WTC11 (cell line): ENCODE results near the gene OGFR. TPM values are rescaled to one million over a fixed set of nuclear protein-coding genes. Genes with fewer than 3 reads are reported as not detected.

ENCODE experiments used
- ATAC-seq: fragments of 200-7000 bp; cut with Tn5 transposase; 2 replicates; pipeline ENCODE4 v1.10.0; 2021; ENCODE audit warnings: mild to moderate bottlenecking, moderate library complexity
- CTCF ChIA-PET: fragments of 300-600 bp; sonication (Branson Sonifier 250); formaldehyde crosslinking; loops from one replicate; lab custom pipeline; 2021; ENCODE audit warnings: antibody characterized with exemption; lab: Charles Lee
- POLR2A ChIA-PET: fragments of 350-600 bp; sonication (Branson Sonifier 250); formaldehyde crosslinking; loops from one replicate; lab custom pipeline; 2021; ENCODE audit warnings: antibody characterized with exemption; lab: Charles Lee
- DNase-seq: peaks from one replicate; pipeline ENCODE4 v3.0.0; 2021; ENCODE audit warnings: low spot score
- H3K27ac Mint-ChIP-seq: 2 replicates; pipeline ENCODE4 v1.8.0; 2021; ENCODE audit warnings: mixed read lengths
- H3K27me3 Mint-ChIP-seq: 2 replicates; pipeline ENCODE4 v1.8.0; 2021; ENCODE audit warnings: low read depth, mild to moderate bottlenecking, moderate library complexity, mixed read lengths
- H3K36me3 Mint-ChIP-seq: 2 replicates; pipeline ENCODE4 v1.8.0; 2021; ENCODE audit warnings: mixed read lengths
- H3K4me1 Mint-ChIP-seq: 2 replicates; pipeline ENCODE4 v1.8.0; 2022; ENCODE audit warnings: mixed read lengths
- H3K4me3 Mint-ChIP-seq: 2 replicates; pipeline ENCODE4 v1.8.0; 2021; ENCODE audit warnings: mild to moderate bottlenecking, moderate library complexity, mixed read lengths
- H3K9me3 Mint-ChIP-seq: 2 replicates; pipeline ENCODE4 v1.8.0; 2021; ENCODE audit warnings: mixed read lengths
- AFF4 ChIP-seq: sonication (generic); formaldehyde crosslinking; IDR thresholded peaks from 2 replicates; pipeline ENCODE4 v1.8.1; 2023; ENCODE audit warnings: mild to moderate bottlenecking, missing genetic modification reagents, borderline replicate concordance
- AR ChIP-seq: fragments of 250-450 bp; sonication (Bioruptor Pico); IDR thresholded peaks from 2 replicates; pipeline ENCODE4 v1.9.0; 2021; ENCODE audit warnings: mild to moderate bottlenecking
- CREB1 ChIP-seq: sonication (generic); formaldehyde crosslinking; IDR thresholded peaks from 2 replicates; pipeline ENCODE4 v1.8.0; 2023; ENCODE audit warnings: mild to moderate bottlenecking, missing genetic modification reagents
- FOXK1 ChIP-seq: sonication (generic); formaldehyde crosslinking; IDR thresholded peaks from 2 replicates; pipeline ENCODE4 v1.8.0; 2022; ENCODE audit warnings: mild to moderate bottlenecking, moderate library complexity, missing genetic modification reagents
- KAT7 ChIP-seq: sonication (generic); formaldehyde crosslinking; IDR thresholded peaks from 2 replicates; pipeline ENCODE4 v1.8.1; 2023; ENCODE audit warnings: missing genetic modification reagents, mild to moderate bottlenecking, borderline replicate concordance
- PREB ChIP-seq: sonication (generic); formaldehyde crosslinking; IDR thresholded peaks from 2 replicates; pipeline ENCODE4 v1.8.1; 2022; ENCODE audit warnings: mild to moderate bottlenecking, missing genetic modification reagents, moderate library complexity, borderline replicate concordance
- PRRX2 ChIP-seq: fragments of 250-450 bp; sonication (Bioruptor Pico); IDR thresholded peaks from 2 replicates; pipeline ENCODE4 v1.8.0; 2021; ENCODE audit warnings: mild to moderate bottlenecking
- RELA ChIP-seq: sonication (generic); formaldehyde crosslinking; IDR thresholded peaks from 2 replicates; pipeline ENCODE4 v1.8.1; 2022; ENCODE audit warnings: missing genetic modification reagents, mild to moderate bottlenecking, borderline replicate concordance
- RORB ChIP-seq: fragments of 250-450 bp; sonication (Bioruptor Pico); IDR thresholded peaks from 2 replicates; pipeline ENCODE4 v1.9.0; 2021; ENCODE audit warnings: mild to moderate bottlenecking
- TEAD1 ChIP-seq: sonication (generic); formaldehyde crosslinking; IDR thresholded peaks from 2 replicates; pipeline ENCODE4 v1.8.0; 2022; ENCODE audit warnings: mild to moderate bottlenecking, missing genetic modification reagents
- ZBTB43 ChIP-seq: sonication (generic); formaldehyde crosslinking; IDR thresholded peaks from 2 replicates; pipeline ENCODE4 v1.8.1; 2023; ENCODE audit warnings: mild to moderate bottlenecking, missing genetic modification reagents
- ZNF263 ChIP-seq: sonication (generic); formaldehyde crosslinking; IDR thresholded peaks from 2 replicates; pipeline ENCODE4 v1.8.1; 2022; ENCODE audit warnings: low read depth, mild to moderate bottlenecking, moderate library complexity, missing genetic modification reagents
- ZNF416 ChIP-seq: fragments of 250-450 bp; sonication (Bioruptor Pico); IDR thresholded peaks from 2 replicates; pipeline ENCODE4 v1.9.0; 2021; ENCODE audit warnings: mild to moderate bottlenecking, inconsistent platforms
- ZNF532 ChIP-seq: fragments of 250-450 bp; sonication (Bioruptor Pico); IDR thresholded peaks from 2 replicates; pipeline ENCODE4 v1.9.0; 2021; ENCODE audit warnings: mild to moderate bottlenecking, borderline replicate concordance
- total RNA-seq: library from RNA; stranded (reverse); gene quantifications from 3 replicates; pipeline ENCODE4 v1.2.3, GENCODE V29; 2021
- TF ChIP-seq, protein P1 (sequence below): fragments of 250-450 bp; sonication (Bioruptor Pico); conservative IDR thresholded peaks from 2 replicates; pipeline ENCODE4 v1.9.0; 2021; ENCODE audit warnings: mild to moderate bottlenecking

Gene OGFR
- total RNA-seq, 1 experiment from 2014 or later, result 43.3 TPM

- TF ChIP-seq ZNF532 (CRISPR knock-in tag), result no peak
These were observed 16.5 kb downstream of the OGFR start (continued) for GRCh38 chr20:62820962-62821725.

GRCh38 chr20:62821726-62822210 lies 17.1 kb downstream of the OGFR start:
- ChIA-PET POLR2A (no interaction called here), CTCF (interaction anchor here (1.0 to 2.0 kb wide), 14 partner anchors 11 to 187 kb away, joined by 3 to 13 read pairs (median 5); partner anchors contain the start of genes MRGBP, SLC17A9 and TCFL5)
- Mint-ChIP-seq H3K4me3 (no peak overlapping the region), H3K4me1 (peaks cover 16% of the 10 kb centered on the region), H3K27ac (no peak overlapping the region), H3K27me3 (no peaks in the 10 kb centered on the region), H3K36me3 (no peaks in the 10 kb centered on the region), H3K9me3 (no peaks in the 10 kb centered on the region)
- DNase-seq (no peak), ATAC-seq (no peak)
- TF ChIP-seq PRRX2 (no peak), FOXK1 (CRISPR knock-in tag) (no peak), ZBTB43 (CRISPR knock-in tag) (no peak), TEAD1 (CRISPR knock-in tag) (no peak), RELA (CRISPR knock-in tag) (no peak), CREB1 (no peak), KAT7 (no peak)

DNA sequence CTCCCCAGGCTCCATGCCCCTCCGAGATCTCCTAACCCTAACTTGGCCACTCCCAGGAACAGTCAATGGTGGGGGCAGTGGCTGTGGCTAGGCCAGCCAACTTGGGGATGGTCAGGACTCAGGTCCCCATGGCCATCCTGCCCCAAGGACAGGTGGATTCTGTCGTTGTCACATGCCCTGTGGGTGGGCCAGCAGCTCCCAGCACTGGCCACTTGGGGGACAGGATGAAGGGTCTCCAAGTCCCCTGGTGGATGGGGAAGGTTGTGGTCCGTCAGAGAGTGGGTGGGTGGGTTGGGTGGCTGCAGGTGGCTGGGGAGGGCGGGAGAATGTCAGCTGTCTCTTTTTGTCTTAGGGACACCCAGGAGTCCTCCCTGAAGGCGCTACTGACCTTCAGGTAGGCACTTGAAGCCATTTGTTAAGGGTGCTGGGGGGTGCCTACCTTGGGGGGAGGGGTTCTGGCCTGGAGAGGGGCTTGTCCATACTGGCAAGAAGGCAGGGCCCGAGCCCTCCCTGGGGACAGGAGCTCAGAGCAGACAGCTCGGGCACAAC lies 17.7 kb downstream of the OGFR start:
- DNase-seq, result no peak
- ChIA-PET POLR2A (interaction anchor here (0.6 to 0.7 kb wide), 2 partner anchors 31 to 103 kb away, joined by 3 to 4 read pairs; no protein-coding TSS in a partner anchor), CTCF (interaction anchor here (0.5 to 2.0 kb wide), 32 partner anchors 10 to 457 kb away, joined by 3 to 19 read pairs (median 5); partner anchors contain the start of genes MRGBP, OGFR, SLC17A9 and TCFL5)
- no peak overlapping the region for H3K4me3 Mint-ChIP-seq
- H3K4me1 Mint-ChIP-seq, result peaks cover 16% of the 10 kb centered on the region
- no peak for ATAC-seq
- H3K9me3 Mint-ChIP-seq, result no peaks in the 10 kb centered on the region
- no peaks in the 10 kb centered on the region for H3K36me3 Mint-ChIP-seq
- H3K27me3 Mint-ChIP-seq, result no peaks in the 10 kb centered on the region
- no peak overlapping the region for H3K27ac Mint-ChIP-seq
- TF ChIP-seq AFF4 (CRISPR knock-in tag) (no peak), ZNF263 (CRISPR knock-in tag) (no peak), AR (CRISPR knock-in tag) (no peak), ZNF416 (no peak), PREB (no peak), RORB (CRISPR knock-in tag) (no peak)
- TF ChIP-seq, protein P1, sequence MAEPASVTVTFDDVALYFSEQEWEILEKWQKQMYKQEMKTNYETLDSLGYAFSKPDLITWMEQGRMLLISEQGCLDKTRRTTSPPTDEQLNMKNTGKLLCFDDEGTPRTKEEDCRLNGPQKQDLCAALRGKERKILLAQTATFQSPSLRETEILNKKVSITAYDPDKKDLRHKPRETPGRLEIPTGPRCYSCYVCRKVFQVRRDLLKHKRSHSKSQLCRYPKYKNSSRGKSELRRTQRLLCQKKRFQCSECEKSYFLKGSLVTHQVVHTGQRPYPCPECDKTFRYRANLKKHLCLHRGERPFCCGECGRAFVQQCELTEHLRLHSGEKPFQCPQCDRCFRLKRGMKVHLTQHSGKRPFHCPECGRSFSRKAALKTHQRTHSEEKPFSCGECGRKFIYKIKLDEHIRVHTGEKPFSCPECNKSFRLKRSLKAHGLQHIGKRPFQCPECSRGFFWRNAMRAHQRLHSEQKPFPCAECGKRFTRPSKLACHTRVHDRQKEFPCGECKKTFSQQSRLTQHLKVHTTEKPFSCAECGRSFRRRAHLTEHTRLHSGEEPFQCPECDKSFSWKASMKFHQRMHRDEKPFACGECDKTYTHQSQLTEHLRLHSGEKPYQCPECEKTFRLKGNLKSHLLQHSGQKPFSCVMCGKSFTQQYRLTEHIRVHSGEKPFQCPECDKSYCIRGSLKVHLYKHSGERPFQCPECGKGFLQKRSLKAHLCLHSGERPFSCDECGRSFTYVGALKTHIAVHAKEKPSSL (CRISPR knock-in tag), result no peak
